Left renal pelvis (tissue), 4 donors: Measurements from ENCODE around the gene PRC1. TPM values are rescaled to one million over a fixed set of nuclear protein-coding genes. Genes with fewer than 3 reads are reported as not detected.
"Not testable (repeated sequence)": the region's sequence is repeated elsewhere in the genome, so short reads cannot be mapped to it uniquely, and the experiment has no call there.

ENCODE experiments used
- DNase-seq, 4 donors: peaks; one replicate each; pipeline ENCODE4 v3.0.0-alpha.2; 2013; ENCODE audit warnings: low read depth in 4 of 4, low spot score in 3 of 4
- polyA plus RNA-seq, 4 donors: library from polyadenylated mRNA; unstranded; fragments of 120-200 nt; gene quantifications; one replicate each; pipeline ENCODE4 v1.2.1, GENCODE V29; 2013; ENCODE audit not compliant: insufficient read length in 4 of 4

Gene PRC1, protein sequence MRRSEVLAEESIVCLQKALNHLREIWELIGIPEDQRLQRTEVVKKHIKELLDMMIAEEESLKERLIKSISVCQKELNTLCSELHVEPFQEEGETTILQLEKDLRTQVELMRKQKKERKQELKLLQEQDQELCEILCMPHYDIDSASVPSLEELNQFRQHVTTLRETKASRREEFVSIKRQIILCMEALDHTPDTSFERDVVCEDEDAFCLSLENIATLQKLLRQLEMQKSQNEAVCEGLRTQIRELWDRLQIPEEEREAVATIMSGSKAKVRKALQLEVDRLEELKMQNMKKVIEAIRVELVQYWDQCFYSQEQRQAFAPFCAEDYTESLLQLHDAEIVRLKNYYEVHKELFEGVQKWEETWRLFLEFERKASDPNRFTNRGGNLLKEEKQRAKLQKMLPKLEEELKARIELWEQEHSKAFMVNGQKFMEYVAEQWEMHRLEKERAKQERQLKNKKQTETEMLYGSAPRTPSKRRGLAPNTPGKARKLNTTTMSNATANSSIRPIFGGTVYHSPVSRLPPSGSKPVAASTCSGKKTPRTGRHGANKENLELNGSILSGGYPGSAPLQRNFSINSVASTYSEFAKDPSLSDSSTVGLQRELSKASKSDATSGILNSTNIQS
- polyA plus RNA-seq: 10 to 100 TPM; 68.1 to 80.8 (median 79.9) TPM

- peak; percentile 87 to 93 (median 92) for DNase-seq
Measured at GRCh38 chr15:90994417-90995311, at the start of gene PRC1. Gene PRC1 (minus strand): TSS chr15:90994535. CDS start chr15:90994417, 118 bp downstream.

DNA sequence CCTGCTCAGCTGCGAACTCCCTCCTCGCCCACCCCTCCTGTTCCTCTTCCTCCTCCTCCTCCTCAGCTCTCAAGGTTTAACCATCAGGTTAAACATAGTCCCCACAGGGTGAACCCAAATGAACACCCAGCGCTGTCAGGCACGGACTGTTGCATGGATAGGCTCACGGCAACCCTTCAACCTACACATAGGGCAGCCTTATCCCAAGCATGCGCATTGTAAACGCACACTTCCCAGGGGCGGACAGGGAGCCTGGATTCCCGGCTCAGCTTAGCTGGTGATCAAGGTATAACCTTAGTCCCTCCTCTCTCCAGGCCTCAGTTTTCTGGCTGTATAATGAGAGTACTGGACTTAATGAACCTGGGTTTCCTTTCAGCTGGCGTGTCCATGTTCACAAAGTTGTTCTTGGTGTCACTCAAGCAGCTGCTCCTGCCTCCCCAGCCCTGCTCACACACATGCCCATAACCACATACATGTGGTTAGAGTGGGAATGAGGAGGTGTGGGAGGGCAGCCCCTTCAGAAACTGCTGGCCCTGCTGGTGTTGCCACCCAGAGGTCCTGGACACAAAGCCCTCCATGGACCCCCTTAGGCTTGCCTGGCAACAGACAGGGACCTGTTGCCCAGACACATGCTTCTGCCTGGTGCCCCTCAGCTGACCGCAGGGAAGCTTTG, 49.0 kb upstream of the PRC1 start:
- no peak for DNase-seq

DNA sequence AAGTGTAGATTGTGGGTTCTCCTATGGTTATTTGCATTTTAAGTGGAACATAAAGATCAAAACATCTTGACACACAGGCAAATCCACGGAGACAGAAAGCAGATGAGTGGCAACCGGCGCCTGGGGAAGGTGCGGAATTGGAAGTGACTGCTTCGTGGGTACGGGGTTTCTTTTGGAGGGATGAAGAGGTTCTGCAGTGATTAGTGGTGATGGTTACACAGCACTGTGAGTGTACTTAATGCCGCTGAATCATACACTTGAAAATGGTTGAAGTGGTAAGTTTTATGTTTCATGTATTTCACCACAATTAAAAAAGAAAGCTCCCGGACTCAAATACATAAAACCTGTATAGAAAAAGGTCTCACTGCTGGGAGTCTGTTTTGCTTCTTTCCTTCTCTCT, 46.5 kb upstream of the PRC1 start:
- no peak for DNase-seq

DNA sequence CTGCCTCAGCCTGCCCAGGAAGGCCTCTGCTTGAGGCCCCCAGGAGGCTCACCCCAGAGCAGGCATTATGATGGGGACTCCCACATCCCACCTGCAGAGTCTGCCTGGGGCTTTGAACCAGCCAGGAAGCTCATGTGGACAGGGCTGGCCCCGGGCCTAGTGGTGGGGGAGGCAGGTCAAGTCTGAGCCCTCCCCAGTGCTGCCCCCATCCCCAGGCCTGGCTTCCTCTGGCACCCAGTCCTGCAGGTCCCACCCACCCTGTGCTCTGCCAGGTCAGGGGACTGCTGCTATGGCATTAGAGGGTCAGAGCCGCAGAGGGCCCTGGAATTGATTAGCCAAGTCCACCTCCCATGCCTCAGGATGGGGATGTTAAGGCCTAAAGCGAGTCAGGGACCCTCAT, 45.7 kb upstream of the PRC1 start:
- no peak for DNase-seq

- DNase-seq: peak in 2 of 4 donors; percentile 14 to 35
Measured at GRCh38 chr15:91032919-91033803, 38.8 kb upstream of the PRC1 start.

DNA sequence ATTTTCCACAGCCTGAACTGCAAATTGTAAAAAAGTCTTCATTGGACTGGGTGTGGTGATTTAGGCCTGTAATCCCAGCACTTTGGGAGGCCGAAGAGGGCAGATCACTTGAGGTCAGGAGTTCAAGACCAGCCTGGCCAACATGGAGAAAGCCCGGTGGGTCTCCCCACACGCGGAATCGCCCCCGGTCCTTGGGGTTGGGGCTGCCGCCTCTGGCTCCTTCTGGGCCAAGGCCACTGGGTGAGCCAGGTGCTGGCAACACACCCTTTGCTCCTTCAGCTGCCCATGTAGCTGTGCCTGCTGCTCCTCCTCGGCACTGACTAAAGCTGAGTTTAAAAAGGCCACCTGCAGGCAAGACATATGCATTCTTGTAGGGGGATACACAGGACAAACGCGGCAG, 37.5 kb upstream of the PRC1 start:
- DNase-seq: no peak

- no peak for DNase-seq
Measured at GRCh38 chr15:91027677-91028076, 33.3 kb upstream of the PRC1 start.

GRCh38 chr15:91023720-91024119, 29.4 kb upstream of the PRC1 start:
- no peak for DNase-seq

GRCh38 chr15:91022832-91023129, 28.4 kb upstream of the PRC1 start:
- no peak for DNase-seq

DNA sequence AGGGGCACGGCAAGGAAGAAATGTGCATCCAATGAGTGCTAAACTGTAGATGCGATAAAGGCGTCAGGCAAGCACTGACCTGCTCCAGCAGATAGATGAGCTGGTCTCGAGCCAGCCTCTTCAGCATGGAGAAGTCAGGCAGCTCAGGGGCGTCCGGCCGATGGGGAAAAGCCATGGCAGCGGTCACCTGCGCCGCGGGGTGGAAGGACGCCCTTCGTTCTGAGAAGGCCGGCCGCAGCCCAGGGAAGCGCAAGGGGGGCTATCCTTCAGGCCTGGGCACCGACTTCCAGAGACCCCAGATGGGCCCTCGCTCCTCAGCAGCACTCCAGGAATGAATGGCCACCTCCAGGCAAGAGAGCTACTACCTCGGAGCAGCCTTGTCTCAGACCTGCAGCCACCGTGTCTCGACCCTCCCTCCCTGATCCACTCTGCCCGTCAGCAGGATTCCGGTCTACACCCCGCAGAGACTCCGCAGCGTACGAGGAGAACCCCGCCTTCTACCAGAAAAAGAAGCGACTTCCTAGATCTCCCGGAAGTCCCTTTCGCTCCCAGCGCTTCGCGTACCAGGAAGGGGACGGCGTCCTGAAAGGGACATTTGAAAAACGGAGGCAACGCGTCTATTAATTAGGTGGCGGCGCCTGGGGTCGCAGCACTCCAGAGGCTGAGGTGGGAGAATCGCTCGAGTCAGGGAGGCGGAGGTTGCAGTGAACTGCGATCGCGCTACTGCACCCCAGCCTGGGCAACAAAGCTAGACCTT, 27.9 kb upstream of the PRC1 start, which contains the start of gene VPS33B:
TSS of gene VPS33B (minus strand) at position 520 of the 757 bp plus-strand sequence. CDS start at position 175, 345 bp downstream.
- peak; percentile 70 to 80 (median 74) for DNase-seq

DNA sequence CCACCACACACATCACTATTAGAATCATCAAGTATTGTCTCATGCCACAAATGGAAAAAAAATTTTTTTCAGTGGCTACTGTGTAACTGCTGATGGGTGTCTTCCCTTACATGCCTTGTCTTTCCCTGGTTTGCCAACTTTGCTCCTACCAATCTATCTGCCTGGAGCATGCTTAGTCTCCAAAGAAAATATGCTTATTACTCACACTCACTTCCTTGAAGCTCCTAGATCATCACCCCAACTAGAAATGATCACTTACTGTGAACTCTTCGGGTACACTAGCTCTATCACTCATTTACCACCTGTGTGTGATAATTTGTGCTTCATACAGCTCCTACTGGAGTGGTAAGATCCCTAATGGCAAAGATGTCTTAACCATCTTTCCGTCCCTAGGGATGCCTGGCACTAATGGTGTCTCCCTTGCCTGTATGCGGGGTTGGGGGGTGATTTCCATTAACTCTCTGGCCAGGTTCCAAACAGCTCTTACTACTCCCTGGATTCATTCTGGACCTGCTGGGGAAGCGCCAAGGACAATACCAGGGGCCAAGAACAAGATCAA, 27.3 kb upstream of the PRC1 start:
- DNase-seq: no peak

- no peak for DNase-seq
Measured at GRCh38 chr15:91018158-91018557, 23.8 kb upstream of the PRC1 start.

DNA sequence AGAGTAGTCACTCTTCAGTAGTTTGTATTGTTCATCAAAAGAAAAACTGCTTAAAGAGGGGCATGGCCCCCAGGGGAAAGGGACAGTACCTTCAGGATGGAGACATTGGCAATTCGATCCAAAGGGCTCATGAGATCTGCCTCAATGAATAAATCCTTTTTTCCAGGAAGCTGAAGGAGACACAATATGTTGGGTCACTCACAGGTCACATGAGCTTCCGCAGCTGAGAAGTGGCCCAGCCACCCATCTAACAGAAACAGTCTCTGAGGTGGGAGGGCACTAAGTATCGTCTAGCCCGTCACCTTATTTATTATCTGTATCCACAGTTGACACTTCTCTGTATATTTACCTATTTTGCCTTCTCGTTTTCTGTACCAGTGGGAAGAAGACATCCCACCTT, 23.4 kb upstream of the PRC1 start:
- no peak for DNase-seq

GRCh38 chr15:91013701-91014100, 19.4 kb upstream of the PRC1 start:
- not testable (repeated sequence) for DNase-seq

DNA sequence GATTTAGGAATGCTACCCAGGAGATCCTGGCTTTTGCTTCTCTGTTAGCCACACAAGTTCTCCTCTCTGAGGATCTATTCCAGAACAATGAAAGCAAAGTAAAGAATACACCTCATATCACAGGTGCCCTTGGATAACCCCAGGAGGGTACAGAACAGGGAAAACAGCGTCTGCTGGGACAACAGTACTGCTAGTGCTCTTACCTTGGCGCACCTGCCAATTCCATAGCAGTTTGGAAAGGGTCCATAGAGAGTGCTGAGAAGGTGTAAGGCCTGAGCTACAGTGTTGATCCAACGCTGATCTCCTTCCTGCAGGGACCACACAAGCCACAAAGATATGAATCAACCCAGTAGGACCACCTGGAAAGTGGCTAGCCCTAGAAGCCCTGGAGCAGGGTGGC, 12.9 kb upstream of the PRC1 start:
- DNase-seq: no peak

- DNase-seq: no peak
Measured at GRCh38 chr15:91001209-91001608, 6.9 kb upstream of the PRC1 start.

DNA sequence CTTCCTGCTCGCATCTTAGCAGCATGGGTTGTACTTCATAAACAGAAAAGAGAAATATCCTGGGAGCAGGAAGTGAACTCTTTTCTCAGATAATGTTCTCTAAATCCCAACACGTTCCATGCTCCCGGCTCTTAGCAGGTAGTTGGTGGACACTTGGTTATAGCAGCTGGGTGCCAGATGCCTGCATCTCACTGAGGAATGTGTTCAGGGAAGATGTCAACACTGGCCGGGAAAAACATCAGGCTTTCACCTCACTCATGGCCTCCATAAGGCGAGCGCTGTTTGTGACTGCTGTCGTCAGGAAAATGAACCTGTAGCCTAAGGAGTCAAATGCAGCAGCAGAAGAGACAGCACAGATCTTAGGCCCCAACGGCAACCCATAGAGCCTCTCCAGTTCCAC, 4.4 kb upstream of the PRC1 start:
- DNase-seq: no peak

- DNase-seq: no peak
Measured at GRCh38 chr15:90994059-90994416, 297 bp downstream of the PRC1 start.
